HG03280 (cell line): ENCODE data around the gene GPR17.

Experiments
- ATAC-seq: cut with Tn5 transposase; IDR thresholded peaks from one replicate; pipeline ENCODE4 v1.9.1; 2021; ENCODE audit warnings: mild to moderate bottlenecking, moderate library complexity; ENCODE audit not compliant: unreplicated experiment

GPR17 gene

DNA sequence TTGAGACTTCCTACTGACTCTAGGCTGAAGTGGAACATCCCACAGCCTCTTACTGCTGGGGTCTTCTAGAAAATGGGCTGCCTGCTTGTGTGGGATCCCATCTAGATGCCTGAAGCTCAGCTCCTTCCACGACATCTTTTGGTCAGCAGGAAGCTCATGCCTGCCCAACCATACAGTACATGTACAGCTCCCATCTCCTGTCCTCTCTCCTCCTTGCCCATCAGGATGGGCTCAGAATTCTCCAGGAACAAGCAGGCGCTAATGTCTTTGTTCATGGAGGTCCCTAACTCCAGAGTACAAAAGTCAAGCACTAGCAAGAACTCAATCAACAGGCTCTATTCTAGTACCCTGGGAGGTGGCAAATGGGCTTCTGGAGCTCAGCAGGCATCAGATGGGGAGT, 31.7 kb upstream of the GPR17 start:
- ATAC-seq: no peak

GRCh38 chr2:127614731-127615130, 31.2 kb upstream of the GPR17 start:
- ATAC-seq: no peak

DNA sequence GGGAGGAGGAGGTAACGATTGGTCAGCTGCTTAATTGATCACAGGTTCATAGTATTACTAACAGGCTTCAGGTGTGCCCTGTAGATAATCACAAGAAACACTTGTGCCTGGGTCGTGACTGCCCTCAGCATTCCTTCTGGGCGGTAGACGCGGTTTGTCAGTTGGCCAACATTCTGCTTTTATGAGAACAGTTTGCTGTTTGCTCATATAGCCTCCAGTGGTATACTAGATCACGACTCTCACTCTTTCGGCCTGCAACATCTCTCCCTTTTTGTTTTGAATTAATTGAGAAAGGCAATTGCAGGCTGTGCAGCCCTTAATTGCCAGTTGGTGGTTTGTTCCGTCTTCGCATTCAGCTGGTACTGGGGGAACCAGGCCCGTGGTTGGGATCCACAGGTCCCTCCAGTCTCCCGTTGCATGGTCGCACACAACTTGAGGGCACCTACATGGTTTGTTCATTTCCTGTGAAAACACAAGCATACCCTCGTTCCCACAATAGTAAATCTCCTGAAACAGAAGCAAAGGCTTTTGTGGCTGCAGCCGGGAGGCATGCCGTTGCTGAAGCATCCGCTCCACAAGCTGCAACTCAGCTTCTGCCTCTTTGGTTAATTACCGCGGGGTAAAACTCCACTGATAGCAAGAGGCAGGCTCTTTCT, 30.3 kb upstream of the GPR17 start:
- no peak for ATAC-seq

GRCh38 chr2:127618551-127619202, 27.3 kb upstream of the GPR17 start:
- no peak for ATAC-seq

DNA sequence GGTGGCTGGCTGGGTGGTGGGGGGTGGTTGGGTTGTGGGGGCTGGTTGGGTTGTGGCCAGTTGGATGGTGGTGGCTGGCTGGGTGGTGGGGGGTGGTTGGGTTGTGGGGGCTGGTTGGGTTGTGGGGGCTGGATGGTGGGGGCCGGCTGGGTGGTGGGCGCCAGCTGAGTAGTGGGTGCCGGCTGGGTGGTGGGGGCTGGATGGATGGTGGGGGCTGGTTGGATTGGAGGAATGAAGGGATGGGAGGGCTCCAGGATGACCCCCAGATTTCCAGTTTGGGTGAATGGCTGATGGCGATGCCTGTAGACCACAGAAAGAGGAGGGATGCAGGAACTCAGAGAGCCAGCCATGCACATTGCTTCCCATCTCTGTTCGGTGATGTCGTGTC, 26.8 kb upstream of the GPR17 start:
- ATAC-seq: no peak

DNA sequence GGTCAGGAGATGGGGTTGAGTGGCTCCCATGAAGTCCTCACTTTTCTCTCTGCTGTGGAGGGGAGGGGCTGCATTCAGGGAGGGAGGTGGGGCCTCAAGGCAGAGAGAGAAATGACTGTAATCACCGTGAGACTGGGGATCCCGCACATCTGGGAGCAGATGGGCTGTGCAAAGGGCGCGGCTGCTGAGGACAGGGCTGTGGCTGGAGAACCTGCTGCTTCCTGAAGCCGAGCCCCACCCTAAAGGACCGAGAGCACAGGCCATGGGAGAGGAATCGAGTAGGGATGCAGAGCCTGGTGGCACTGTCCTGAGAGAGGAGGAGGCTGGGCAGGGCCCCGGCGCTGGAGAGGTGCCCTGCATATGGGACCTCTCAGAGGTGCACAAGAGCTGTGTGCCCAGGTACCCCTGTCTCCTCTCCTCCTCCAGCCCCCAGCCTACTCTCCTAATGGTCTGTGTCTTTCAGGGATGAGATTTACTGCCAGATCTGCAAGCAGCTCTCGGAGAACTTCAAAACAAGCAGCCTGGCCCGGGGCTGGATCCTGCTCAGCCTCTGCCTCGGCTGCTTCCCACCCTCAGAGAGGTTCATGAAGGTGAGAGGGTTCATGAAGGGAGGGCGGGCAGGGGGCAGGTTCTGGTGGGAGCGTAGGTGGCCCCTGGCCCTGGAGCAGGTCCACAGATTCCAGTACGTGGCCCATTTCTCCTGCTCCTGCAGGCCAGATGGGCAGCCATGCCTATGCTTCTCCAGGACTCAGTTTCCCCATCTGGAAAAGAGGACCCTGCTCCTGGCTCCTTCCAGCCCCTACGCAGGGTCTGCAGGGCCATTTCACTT, 25.9 kb upstream of the GPR17 start:
- ATAC-seq: no peak

DNA sequence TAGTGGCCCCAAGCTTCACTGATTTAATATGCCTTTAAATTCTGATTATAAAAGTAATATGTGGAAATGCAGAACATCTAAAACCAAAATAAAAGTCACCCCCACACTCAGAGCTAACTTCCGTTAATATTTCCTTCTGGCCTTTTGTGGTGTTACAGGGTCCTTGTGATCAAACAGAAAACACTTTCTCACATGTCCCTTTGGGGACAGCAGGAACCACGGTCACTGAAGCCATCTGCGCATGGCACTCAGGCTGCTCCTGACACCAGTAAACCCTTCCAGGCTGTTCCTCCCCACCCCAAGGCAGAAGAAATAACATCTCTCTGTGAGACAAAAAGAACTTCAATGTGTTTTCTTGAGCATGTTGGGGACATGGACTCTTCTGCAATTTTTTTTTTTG, 25.1 kb upstream of the GPR17 start:
- ATAC-seq: no peak

- no peak for ATAC-seq
Observed at GRCh38 chr2:127621981-127622431, 23.9 kb upstream of the GPR17 start.

DNA sequence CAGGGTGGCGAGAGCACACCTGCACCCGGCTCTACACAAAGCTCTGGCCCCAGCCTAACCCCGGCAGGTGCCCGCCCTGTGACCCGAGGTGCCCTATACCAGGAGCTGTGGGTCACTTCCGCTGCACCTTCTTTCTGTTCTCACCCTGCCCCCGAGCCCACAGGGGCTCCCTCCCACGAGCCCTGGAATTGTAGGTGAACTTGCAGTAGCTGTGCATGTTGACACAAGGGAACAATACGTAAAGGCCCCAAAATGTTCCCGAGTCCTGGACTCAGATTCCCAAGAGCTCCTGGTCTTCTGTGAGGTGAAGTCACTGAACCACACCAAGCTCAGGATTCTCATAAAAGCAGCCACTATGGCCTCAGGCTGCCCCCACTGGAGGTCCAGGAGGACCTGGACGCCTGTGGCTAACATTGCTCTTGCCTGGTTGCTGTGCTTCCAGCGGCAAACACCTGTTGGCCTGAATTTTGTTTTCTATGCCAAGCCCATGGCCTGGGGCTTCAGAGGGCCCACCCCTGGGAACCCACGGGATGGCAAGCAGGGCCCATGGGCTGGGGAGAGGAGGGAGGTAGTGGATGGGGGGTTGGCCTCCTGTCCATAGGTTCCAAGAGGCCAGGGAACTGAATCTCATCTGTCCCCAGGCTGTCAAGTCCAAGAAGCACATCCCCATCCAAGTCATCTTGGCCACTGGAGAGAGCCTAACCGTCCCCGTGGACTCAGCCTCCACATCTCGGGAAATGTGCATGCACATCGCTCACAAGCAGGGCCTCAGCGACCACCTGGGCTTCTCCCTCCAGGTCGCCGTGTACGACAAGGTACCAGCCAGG, 23.2 kb upstream of the GPR17 start:
- ATAC-seq: no peak

DNA sequence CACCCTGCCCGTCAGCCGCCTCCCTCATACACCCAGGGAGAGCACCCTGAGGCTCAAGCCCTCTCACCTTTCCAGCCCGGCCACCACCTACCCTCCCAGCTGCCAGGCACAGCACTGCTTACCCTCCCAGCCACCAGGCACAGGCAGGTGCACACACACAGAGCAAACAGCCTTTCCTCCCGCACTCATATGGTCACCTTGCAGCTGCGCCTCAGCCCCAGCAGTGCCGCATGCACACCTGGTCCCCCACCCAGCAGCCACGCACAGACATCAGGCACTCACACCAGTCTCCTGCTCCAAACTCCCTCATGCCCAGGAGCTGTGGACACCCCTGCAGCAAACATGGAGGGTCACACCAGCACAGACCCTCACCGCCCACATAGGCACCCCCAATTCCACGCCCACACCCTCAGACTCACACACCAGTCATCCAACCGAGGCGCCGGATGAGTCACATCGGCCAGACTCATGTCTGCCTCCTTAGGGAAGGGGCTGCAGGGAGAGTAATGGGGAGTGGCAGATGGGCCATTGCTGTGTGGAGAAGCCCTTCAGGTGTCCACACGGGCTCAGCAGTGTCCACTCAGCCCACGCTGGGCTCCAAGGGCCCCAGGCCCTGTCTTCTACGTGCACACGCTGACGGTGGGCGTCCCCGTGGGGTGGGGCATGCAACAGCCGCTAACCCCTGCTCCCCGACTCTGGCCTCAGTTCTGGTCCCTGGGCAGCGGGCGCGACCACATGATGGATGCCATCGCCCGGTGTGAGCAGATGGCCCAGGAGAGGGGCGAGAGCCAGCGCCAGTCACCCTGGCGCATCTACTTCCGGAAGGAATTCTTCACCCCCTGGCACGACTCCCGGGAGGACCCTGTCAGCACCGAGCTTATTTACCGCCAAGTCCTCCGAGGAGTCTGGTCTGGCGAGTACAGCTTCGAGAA, 22.3 kb upstream of the GPR17 start:
- no peak for ATAC-seq

DNA sequence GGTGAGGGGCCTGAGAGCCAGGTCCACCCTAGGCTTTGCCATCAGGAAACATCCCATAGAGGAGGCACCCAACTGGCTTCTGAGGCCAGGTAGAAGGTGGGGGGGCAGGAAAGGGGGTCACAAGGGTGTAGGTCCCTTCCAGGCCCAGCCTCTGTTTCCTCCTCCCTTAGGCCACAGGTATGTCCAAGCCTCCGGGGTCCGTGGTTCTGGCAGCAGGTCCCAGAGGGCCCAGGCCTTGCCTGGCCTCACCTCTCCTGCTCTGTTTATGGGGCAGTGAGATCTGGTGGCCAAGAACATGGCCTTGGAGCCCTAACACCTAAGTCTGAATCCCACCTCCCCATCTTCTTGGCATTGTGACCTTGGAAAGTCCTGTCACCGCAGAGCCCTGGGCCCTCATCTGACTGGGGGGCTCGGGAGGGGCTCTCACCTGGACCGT, 21.6 kb upstream of the GPR17 start:
- ATAC-seq: no peak

DNA sequence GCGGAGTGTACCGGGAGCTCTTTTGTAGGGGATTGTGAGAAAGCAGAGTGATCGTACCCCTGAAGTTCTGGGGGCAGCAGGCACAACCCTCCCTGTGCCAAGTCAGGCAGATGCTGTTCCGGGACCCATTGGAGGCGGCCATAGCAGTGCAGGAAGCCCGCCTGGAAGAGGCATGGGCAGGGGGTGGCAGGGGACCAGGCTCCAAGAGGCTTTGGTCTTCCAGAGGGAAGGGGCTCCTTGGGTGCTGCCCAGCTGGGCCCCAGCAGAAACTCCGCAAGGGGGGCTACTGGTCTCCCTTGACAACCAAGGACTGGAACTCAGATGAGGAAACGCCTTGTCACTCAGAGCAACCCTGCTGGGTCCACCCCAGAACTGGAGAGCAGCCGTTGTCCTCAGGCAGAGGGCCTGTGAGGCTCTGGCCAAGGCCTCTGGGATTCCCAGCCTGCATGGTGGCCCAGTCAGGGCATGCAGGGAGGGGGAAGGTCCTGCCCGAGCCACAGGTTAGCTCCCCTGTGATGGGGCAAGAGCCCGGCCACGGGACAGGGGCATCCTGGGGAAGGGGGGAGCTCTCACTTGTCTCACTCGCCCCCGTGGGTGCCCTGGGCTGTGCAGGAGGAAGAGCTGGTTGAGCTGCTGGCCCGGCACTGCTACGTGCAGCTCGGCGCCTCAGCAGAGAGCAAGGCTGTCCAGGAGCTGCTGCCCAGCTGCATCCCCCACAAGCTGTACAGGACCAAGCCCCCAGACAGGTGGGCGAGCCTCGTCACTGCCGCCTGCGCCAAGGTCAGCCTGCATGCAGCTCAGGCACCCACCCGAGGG, 21.0 kb upstream of the GPR17 start:
- ATAC-seq: no peak

- ATAC-seq: no peak
Observed at GRCh38 chr2:127625572-127625951, 20.4 kb upstream of the GPR17 start.

GRCh38 chr2:127626175-127626574, 19.8 kb upstream of the GPR17 start:
- ATAC-seq: no peak

DNA sequence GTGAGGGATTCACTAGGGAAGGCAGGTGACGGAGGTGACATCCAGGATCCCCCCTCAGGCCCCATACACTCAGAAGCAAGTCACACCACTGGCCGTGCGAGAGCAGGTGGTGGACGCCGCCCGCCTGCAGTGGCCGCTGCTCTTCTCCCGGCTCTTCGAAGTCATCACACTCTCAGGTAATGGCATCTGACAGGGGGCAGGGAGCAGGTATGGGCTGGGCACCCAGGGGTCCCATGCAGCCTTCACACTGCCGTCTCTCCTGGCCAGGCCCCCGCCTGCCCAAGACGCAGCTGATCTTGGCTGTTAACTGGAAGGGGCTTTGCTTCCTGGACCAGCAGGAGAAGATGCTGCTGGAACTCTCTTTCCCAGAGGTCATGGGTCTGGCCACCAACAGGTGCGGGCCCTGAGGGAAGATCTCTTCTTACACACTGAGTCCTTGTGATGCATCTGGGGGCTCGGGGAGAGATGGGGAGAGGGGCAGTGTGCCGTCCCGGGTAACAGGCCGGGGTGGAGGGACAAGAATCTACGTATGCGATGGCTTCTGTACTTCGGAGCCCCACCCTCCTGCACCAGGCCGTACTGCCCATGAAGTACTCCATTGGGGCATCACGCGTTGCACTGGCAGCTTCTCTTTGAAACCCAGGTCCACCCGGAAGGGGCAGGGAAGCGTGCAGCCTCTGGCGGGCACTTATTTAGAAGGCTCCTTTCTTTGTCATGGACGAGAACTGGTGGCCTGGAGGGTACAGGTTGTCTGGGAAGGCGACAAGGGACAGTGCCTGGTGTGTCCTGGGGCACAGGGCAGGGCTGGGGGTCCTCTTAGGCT, 18.8 kb upstream of the GPR17 start:
- ATAC-seq: no peak

DNA sequence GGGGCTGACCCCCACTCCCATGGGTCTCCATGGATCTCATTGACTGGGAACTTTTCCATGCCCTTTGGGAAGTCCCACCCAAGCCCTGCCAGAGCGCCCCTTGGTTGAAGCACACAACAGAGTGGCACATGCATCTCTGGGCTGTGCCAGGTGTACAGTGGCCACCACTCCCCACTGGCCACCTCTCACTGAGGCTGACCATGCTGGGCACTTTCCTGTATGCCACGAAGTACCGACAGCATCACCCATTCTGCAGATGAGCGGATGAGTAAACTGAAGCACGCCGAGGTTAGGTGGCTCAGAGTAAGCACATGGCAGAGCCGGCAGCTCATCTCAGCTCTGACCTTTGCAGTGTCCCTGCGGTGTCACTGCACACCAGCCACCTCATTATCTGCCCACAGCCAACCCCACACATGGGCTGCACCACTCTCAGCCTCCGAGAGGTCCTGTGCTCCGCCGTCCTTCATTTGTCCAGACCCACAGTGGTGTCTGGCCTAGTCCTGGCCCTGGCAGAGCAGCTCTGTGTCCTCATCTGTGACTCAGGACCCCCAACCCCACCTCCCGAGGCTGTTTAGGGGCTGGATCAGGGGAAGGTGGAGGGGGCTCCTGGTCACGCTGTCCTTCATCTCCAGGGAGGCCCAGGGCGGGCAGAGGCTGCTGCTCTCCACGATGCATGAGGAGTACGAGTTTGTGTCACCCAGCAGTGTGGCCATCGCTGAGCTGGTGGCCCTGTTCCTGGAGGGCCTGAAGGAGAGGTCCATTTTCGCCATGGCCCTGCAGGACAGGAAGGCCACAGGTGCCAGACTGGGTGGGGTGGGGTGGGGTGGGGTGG, 18.0 kb upstream of the GPR17 start:
- no peak for ATAC-seq
